HG03175 (cell line): ENCODE measurements around the gene SLC9A5.

Experiments
- ATAC-seq: cut with Tn5 transposase; IDR thresholded peaks from one replicate; pipeline ENCODE4 v1.9.1; 2021; ENCODE audit warnings: mild to moderate bottlenecking, moderate library complexity; ENCODE audit not compliant: unreplicated experiment

The SLC9A5 gene

DNA sequence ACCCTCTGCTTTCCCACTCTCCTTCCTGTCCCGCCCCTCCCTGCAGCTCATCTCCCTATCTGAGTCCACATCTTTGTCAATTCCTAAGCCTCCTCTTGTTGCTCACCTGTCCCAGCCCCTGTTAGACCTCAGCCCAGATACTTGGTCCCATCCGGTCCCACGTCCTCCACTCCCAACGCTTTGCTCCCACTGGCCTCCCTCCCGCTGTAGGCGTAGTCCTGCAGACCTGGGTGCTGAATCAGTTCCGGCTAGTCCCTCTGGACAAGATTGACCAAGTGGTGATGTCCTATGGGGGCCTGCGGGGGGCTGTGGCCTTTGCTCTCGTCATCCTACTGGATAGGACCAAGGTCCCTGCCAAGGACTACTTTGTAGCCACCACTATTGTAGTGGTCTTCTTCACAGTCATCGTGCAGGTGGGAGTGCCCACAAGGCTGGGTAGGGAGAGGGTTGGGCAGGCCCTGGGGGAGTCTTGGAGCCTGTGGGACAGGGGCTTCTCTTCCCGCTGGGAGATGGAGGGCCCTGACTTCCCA is 8.0 kb downstream of the SLC9A5 start:
- ATAC-seq, result no peak

DNA sequence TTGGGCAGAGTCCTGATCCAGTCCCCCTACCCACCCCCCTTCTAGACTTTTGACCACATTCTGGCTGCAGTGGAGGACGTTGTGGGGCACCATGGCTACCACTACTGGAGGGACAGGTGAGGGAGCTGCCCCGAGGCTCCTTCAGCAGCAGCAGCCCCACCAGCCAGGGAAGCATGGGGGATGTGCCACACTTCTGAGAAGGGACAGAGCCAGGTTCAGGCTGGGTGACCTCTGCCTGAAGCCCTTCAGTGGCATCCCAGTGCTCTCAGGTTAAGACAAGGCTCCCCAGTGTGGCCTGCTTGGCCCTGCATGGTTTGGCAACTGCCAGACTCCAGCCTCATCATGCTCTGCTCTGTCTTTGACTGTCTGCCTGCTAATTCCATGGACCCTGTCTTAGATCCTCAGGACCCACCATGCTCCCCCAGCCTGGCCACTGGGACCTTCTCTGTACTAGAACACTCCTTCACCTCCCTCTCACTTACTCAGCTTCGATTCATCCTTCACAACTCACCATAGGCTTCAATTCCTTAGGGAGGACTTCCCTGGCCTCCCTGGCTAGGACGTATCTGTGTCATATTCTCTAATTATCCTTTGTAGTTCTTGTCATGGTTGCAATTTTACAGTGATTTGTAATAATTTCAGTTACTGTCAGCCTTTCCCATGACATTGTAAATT is 8.8 kb downstream of the SLC9A5 start:
- no peak for ATAC-seq

DNA sequence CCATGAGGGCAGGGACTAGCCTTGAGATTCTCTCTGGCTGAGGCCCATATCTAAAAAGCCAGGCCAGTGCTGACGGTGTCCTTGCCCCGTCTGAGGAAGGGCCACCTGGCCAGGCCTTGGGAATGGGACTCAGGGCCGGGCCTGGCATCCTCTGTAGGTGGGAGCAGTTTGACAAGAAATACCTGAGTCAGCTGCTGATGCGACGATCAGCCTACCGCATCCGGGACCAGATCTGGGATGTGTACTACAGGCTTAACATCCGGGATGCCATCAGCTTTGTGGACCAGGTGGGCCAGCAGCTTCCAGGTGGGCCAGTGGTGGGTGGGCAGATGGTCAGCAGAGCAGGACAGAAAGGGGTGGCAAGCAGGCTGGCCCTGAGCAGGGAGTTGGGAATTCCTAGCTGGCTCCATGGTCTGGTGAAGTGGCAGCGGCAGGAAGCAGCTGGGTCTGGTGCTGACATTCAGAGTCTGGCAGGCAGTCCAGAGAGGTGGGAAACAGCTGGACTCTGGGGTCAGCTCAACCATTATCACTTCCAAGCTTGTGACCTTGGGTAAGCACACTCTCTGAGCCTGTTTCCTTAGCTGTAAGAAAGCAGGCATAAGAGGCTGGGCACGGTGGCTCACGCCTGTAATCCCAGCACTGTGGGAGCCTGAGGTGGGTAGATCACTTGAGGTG is 9.5 kb downstream of the SLC9A5 start:
- ATAC-seq, result no peak

DNA sequence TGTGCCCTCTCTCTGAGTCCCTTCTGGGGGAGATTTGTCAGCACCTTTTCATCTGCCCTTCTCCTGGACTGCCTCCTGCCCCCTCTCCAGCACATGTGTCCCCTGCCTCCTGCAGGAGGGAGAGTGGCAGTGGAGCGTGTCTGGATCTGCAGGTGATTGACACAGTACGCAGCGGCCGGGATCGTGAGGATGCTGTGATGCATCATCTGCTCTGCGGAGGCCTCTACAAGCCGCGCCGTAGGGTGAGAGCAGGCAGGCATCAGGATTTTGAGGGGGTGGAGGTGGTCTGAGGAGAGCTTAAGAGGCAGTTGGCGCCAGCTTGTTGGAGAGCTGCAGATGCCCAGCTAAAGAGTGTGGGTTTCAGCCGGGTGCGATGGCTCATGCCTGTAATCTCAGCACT is 10.9 kb downstream of the SLC9A5 start:
- no peak for ATAC-seq

DNA sequence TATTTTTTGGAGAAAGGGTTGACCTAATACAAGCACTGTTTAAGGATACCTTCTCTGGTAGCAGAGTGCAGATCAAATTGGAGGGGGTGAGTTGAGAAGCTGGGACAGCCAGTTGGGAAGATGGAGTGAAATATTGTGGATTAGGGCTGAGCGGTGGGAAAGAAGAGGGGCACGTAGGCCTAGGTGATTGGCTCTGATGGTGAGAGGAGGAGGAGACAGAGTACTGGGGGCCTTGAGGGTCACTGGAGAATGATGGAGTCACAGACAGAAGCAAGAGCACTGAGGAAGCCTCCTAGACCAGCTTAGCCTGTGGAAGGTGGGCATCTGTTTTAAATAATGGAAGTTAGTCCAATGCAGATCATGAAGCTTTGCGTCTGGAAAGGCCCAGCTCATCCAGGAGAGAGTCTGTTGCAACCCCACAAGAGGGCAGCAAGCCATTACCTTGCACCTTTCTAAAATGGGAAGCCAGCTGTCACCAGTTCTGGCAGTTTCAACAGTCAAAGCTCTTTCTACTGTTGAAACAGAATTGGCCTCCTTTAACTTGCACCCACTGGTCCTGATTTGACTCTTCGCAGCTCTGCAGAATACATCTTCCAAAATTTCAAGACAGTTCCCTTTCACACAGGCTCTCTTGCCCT is 11.8 kb downstream of the SLC9A5 start:
- ATAC-seq, result no peak

DNA sequence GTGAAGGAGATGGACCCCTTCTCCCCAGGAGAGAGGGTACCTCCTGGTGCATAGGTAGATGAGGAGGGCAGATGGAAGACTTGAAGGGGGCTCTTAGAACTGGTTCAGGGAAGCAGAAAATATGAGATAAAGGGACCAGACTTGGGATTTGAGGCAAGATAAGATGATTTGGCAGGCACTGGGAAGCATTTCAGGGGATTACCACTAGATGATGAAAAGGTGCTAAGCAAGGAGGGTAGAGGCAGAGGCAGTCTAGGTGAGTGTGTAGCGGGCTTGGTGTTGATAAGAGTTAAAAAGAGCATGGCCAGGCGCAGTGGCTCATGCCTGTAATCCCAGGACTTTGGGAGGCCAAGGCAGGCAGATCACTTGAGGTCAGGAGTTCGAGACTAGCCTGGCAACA is 14.4 kb downstream of the SLC9A5 start:
- ATAC-seq, result no peak

DNA sequence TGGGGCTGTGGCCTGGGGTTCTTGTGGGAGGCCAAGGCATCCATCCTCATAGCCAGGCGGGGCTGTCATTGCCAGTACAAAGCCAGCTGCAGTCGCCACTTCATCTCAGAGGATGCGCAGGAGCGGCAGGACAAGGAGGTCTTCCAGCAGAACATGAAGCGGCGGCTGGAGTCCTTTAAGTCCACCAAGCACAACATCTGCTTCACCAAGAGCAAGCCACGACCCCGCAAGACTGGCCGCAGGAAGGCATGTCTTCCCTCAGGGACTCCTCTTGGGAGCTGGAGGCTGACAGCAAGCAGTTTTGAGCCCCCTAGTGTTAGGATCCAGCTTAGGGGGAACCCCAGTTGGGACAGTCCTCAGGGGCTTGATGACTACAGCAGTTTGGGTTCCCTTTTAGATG is 15.5 kb downstream of the SLC9A5 start:
- ATAC-seq, result no peak

DNA sequence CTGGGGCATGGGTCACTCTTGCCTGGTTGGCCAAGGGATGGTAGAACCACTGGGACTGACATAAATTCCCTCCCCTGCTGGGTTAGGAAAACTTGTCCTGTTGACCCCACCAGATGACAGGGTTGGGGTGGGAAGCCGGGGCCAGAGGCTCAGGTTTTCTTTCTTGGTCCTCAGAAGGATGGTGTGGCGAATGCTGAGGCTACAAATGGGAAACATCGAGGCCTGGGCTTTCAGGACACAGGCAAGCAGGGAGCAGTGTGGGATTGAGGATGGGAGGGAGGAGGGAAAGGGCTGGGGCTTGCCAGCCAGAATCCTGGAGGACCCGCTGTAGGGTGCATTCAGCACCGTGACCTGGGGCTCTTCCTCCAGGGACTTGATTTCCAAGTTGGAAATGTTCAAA is 16.1 kb downstream of the SLC9A5 start:
- ATAC-seq, result no peak

DNA sequence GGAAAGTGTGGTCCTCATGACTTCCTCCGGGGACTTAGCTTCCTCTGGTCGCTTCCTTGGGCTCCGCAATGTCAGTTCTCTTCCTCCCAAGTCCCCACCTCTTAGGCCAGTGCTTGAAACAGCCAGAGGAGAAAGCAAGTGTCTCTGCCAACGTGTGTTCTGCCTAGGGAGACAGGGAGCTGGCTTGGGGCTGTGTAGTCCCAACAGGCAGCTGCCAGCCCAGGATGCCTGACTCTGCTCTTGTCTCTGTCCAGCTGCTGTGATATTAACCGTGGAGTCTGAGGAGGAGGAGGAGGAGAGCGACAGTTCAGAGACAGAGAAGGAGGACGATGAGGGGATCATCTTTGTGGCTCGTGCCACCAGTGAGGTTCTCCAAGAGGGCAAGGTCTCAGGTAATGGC is 17.1 kb downstream of the SLC9A5 start:
- ATAC-seq, result no peak

DNA sequence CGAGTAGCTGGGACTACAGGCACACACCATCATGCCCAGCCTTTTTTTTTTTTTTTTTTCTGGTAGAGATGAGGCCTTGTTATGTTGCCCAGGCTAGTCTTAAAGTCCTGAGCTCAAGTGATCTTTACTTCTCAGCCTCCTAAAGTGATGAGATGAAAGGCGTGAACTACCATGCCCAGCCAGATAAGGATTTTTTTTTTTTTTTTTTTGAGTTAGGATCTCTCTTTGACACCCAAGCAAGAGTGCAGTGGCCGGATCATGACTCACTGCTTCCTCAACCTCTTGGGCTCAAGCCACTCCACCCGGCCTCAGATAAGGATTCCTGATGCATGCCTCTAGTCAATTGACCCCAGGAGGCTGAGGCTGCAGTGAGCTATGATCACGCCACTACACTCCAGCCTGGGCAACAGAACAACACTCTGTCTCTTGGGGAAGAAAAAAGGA is 19.4 kb downstream of the SLC9A5 start:
- no peak for ATAC-seq

DNA sequence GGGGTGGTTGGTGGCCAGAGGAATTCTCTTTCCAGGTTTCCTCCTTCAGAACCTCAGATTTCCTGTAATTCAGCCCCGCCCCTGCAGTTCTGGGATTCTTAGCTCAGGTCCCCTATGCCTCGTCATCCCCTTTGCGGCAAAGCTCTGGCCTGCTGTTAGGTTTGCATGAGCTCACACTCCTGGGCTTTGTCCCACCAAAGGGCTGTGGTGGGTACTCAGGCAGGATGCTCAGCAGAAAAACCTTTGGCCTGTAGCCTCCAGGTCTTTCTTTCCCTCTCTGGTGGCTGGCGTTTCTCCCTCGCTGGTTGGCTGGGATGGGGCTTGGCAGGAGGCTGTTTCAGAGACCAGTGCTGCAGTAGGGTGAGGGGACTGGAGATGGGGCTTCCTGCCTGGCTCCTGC is 21.0 kb downstream of the SLC9A5 start:
- ATAC-seq, result no peak

DNA sequence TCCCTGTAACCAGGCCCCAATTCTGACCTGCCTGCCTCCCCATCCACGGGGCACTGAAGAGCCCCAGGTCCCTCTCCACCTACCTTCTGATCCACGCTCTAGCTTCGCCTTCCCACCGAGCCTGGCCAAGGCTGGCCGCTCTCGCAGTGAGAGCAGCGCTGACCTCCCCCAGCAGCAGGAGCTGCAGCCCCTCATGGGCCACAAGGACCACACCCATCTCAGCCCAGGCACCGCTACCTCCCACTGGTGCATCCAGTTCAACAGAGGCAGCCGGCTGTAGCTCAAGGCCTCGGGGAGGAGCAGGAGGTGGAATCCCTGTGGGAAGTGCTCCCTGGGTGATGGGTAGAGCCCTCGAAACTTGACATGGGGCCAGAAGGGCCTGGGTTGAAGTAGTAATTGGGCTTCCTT is 22.2 kb downstream of the SLC9A5 start:
- no peak for ATAC-seq

DNA sequence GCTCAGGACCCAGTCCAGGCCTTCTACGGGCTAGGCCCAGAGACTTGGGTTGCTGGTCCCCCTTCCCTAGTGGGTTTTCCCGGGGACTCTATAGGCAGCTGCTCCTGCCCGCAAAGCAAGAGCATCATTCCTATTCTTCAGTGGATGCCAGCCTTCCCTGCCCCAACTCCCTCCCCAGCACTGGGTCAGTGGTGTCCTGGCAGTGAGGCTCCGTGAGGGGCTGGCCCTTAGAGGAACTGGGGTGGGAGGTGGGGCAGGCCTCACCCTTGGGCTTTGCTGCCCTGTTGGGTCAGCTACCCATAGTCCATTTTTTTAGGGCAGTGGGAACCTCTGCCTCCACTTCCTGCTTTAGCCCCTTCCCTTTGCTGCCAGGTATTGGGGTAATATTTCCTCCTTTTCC is 22.7 kb downstream of the SLC9A5 start:
- no peak for ATAC-seq

DNA sequence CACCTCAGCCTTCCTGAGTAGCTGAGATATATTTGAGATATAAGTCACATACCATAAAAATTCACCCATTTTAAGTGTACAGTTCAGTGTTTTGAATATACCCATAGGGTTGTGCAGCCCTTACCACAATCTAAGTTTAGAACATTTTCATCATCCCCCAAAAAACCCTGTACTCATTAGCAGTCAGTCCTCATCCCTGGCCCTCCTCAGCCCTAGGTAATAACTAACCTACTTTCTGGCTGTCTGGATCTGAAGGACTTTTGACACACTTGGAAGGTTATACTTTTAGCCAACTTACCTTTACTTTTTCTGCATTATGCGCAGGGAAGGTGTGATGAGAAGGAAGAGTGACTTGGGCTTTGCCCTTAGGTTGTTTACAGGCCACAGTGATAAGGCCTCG is 26.5 kb downstream of the SLC9A5 start:
- no peak for ATAC-seq

DNA sequence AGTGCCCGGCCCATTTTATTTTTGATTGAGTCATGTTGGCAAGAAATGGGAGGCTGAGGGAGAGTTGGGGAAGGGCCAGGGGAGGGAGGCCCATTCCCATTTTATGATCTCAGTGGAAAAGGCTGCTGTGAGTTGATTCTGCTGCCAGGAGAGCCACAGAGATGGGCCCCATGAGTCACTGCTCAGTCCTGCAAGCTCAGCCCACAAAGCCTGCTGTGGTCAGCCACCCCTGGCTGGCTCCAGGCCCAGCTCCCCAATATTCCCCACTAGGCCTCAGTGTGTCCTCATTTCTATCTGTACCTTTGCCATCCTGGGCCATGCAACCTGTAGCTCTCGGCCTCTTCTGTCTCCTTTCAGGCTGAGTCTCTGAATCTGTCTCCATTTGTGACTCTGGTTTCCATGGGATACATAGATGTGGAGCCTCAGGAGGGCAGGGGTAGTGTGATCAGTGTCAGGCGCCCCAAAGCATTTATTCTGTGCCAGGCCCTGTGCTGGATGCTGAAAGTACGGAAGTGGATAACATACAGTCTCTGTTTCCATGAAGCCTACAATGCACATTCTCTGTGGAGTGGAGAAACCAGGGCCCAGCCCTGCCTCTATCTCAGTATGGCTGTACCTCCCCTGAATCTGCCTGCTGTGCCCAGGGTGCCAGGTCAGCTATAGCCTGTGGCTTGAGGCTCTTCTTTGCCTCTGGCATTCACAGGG is 28.7 kb downstream of the SLC9A5 start:
- ATAC-seq, result no peak

DNA sequence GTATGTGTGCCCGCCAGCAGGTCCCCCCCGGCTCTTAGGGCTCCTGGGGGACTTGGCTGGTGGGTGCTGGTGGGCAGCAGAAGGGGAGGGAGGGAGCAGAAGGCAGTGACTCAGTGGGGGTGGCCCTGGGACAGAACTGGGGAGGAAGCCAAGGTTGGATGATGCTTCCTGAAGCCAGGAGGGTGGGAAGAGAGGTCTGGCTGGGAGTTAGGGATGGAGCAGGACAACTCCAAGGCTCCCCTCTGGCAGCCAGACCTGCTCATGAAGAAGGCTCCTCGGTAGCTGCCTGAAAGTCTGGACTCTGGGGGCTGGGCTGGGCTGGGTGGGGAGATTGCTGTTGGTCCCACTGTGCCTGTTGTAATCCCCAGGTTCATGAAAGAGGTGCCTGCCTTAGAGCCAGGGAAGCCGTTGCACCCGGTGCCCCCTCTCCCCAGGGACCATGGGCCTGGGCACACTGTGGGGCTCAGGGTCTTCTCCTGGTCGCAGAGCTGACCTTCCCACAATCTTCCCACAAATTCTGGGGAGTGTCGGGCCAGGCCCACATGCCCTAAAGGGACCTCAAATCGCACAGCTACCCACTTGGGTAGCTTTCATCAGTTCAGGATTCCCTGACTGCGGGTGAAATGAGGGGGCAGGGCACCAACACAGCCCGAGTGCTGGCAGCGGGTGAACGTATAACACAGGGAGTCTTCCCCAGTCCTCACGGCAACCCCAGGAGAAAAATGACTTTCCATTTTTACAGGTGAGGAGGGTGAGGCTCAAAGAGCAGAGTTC is 29.4 kb downstream of the SLC9A5 start:
- ATAC-seq, result no peak

DNA sequence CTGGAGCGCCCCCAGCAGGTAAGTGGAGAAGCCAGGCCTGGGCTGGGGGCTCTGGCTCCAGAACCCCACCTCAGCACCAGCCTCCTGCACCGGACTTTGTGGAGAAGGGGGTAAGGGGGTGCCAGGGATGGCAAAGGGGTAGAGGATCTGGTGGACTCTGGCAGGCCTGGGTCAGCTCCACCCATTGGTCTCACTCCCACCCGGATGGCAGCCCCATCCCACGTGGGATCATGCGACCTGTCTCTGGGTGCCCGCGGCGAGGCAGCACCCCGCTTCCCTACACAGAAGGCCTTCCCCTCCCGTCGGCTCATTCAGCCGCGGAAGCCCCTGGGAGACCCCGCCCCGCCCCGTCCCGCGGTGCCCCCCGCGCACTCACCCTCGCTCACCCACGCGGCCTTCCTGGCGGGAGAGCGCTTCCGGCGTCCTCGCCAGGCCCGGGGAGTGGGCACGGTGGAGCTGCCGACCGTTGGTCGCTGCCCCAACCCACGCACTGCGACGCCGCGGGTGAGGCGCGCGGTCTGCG is 30.1 kb downstream of the SLC9A5 start:
- ATAC-seq, result peak; percentile 33

DNA sequence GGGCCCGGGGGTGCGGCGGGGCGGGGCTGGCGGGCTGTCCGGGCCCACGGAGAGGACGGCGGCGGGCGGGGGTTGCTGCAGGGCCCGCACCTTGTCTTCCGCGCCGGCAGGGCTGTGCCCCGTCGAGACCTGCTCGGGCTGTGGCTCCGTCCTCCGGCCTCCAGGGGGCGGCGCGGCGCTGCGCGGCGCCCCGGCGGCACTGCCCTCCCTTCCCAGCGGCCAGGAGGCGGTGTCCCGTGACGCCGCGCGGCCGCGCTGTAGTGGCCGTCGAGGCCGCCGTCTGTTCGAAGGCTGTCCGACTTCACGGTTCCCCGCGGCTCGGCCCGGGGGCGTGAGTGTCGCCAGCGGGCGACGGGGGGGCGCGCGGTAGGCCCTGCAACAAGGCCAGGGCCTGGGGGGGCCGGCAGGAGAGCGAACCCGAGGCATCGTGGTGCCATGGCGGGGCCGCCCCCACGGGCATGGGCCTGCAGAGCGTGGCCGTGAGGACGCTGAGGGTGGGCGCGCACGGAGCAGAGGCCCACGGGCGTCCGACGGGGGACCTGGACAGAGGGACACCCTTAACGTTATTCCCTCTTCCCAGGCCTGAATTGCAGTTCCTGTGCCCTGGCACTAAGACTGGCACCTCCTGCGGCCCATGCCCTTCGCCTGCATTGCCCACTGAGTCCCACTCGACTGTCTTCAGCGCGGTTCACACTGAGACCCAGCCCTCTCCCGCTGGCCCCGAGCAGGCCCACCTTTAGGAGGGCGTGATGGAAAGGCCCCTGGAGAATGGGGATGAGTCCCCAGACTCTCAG is 30.7 kb downstream of the SLC9A5 start, which contains the start of gene PLEKHG4:
Gene PLEKHG4, plus strand, starts transcription at position 237 of the 794 bp plus-strand sequence. Its CDS starts 513 bp downstream, at position 750.
- peak; percentile 93 for ATAC-seq
